Fibroblast of lung (primary cell): ENCODE results near the gene DGKG.

Experiments
- CTCF ChIP-seq, 2 donors: IDR thresholded peaks in 1 of 2; conservative IDR thresholded peaks in 1 of 2; 1 replicate in 1 of 2; 2 replicates in 1 of 2; pipeline ENCODE4 v1.5.1; 2011 to 2012; ENCODE audit warnings: low read length in 2 of 2, control low read depth in 1 of 2, inconsistent platforms in 1 of 2, low read depth in 1 of 2, mild to moderate bottlenecking in 1 of 2
- EZH2 ChIP-seq: IDR thresholded peaks from 2 replicates; pipeline ENCODE4 v1.5.1; 2012; ENCODE audit warnings: low read length, control low read depth, mild to moderate bottlenecking; ENCODE audit errors: missing control alignments

- no peak for TF ChIP-seq CTCF (conservative IDR thresholded peaks at IDR 0.05 in 1 of 2, IDR thresholded peaks at IDR 0.05 in 1 of 2; ENCODE audit: low read depth in 1 of 2, low read length in 2 of 2)
- no peak for TF ChIP-seq EZH2
Observed at GRCh38 chr3:186218421-186218820, 143.6 kb downstream of the DGKG start.
